ENCODE results near the gene CDH23.

DNA sequence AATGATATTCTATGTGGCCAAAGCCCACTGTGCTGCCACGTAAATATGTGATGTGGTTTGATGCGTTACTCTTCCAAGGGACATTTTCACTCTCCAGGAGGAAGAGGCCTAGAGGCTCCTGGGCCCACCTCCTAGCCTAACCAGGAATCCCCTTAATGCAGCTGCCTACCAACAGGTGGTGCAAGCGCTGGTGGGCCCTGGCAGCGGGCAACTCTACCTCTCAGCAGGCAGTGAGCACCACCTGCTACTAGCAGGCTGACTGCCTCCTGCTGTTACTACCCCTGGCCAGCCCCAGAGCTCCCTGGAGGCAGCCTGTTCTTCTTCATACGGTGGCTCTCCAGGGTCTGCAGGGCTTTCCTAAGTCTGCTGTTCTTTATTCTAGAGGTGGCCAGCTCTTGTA, 62.8 kb downstream of the CDH23 start:
- TF ChIP-seq, protein P1, sequence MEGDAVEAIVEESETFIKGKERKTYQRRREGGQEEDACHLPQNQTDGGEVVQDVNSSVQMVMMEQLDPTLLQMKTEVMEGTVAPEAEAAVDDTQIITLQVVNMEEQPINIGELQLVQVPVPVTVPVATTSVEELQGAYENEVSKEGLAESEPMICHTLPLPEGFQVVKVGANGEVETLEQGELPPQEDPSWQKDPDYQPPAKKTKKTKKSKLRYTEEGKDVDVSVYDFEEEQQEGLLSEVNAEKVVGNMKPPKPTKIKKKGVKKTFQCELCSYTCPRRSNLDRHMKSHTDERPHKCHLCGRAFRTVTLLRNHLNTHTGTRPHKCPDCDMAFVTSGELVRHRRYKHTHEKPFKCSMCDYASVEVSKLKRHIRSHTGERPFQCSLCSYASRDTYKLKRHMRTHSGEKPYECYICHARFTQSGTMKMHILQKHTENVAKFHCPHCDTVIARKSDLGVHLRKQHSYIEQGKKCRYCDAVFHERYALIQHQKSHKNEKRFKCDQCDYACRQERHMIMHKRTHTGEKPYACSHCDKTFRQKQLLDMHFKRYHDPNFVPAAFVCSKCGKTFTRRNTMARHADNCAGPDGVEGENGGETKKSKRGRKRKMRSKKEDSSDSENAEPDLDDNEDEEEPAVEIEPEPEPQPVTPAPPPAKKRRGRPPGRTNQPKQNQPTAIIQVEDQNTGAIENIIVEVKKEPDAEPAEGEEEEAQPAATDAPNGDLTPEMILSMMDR (conservative IDR thresholded peaks at IDR 0.05 in 1 of 2, IDR thresholded peaks at IDR 0.05 in 1 of 2; ENCODE audit: extremely low read depth in 1 of 2, insufficient read depth in 1 of 2, low read depth in 1 of 2, low read length in 2 of 2), result no peak
- TF ChIP-seq EZH2 (IDR thresholded peaks at IDR 0.05; ENCODE audit: borderline replicate concordance, low read length), result no peak
